CD4-positive, alpha-beta T cell treated with Interleukin-10 for 1 hour (primary cell): ENCODE results near the gene KCNC3.

Experiments used
- DNase-seq: peaks from one replicate; pipeline ENCODE4 v3.0.0-alpha.2; 2020

KCNC3 gene

GRCh38 chr19:50272263-50272897 lies 56.8 kb downstream of the KCNC3 start:
- no peak for DNase-seq

- no peak for DNase-seq
Observed at GRCh38 chr19:50269653-50270052, 59.5 kb downstream of the KCNC3 start.

- DNase-seq, result no peak
Observed at GRCh38 chr19:50268501-50268900, 60.7 kb downstream of the KCNC3 start.

GRCh38 chr19:50268041-50268440 lies 61.1 kb downstream of the KCNC3 start:
- DNase-seq, result no peak

- peak; percentile 12 for DNase-seq
Observed at GRCh38 chr19:50266896-50267295, 62.3 kb downstream of the KCNC3 start.

GRCh38 chr19:50266041-50266440 lies 63.1 kb downstream of the KCNC3 start:
- DNase-seq, result no peak

- no peak for DNase-seq
Observed at GRCh38 chr19:50264483-50265186, 64.5 kb downstream of the KCNC3 start.

- DNase-seq, result no peak
Observed at GRCh38 chr19:50263176-50263575, 66.0 kb downstream of the KCNC3 start.
